ENCODE data around the gene TXNL4B.

The TXNL4B gene

GRCh38 chr16:72093448-72094265 is at the start of gene TXNL4B, which contains the start of gene DHX38:
TSS of gene TXNL4B (minus strand) at chr16:72093620. CDS start at chr16:72090749, 2,871 bp downstream.
TSS of gene DHX38 (plus strand) at chr16:72093847. CDS start at chr16:72096158, 2,311 bp downstream.
- TF ChIP-seq CTCF (IDR thresholded peaks at IDR 0.05; ENCODE audit: insufficient read depth, low read length, poor library complexity, severe bottlenecking), result no peak
- H3K27me3 ChIP-seq (replicated peaks; ENCODE audit: control insufficient read depth, insufficient read depth, low read length), result no peaks in the 10 kb centered on the region
- H3K36me3 ChIP-seq (ENCODE audit: control insufficient read depth, insufficient read depth, low read length), result peaks cover 13% of the 10 kb centered on the region
- DNase-seq (ENCODE audit: extremely low read depth, insufficient read length), result peak; percentile 89
- H3K4me3 ChIP-seq (replicated peaks; ENCODE audit: low read depth, low read length), result peak within 1 kb of the TSS; percentile 93

GRCh38 chr16:72142476-72142875 is 49.1 kb upstream of the TXNL4B start:
- DNase-seq (ENCODE audit: extremely low read depth, insufficient read length), result no peak
- no peak for TF ChIP-seq CTCF (IDR thresholded peaks at IDR 0.05; ENCODE audit: insufficient read depth, low read length, poor library complexity, severe bottlenecking)
- Histone ChIP-seq H3K36me3 (ENCODE audit: control insufficient read depth, insufficient read depth, low read length) (no peaks in the 10 kb centered on the region), H3K27me3 (replicated peaks; ENCODE audit: control insufficient read depth, insufficient read depth, low read length) (no peaks in the 10 kb centered on the region; the same call in 1 of the 2 replicates), H3K4me3 (replicated peaks; ENCODE audit: low read depth, low read length) (no peak overlapping the region)

GRCh38 chr16:72139908-72140307 is 46.5 kb upstream of the TXNL4B start:
- TF ChIP-seq CTCF (IDR thresholded peaks at IDR 0.05; ENCODE audit: insufficient read depth, low read length, poor library complexity, severe bottlenecking), result no peak
- no peak for DNase-seq (ENCODE audit: extremely low read depth, insufficient read length)
- H3K36me3 ChIP-seq (ENCODE audit: control insufficient read depth, insufficient read depth, low read length), result no peaks in the 10 kb centered on the region
- no peaks in the 10 kb centered on the region; the same call in 1 of the 2 replicates for H3K27me3 ChIP-seq (replicated peaks; ENCODE audit: control insufficient read depth, insufficient read depth, low read length)
- no peak overlapping the region for H3K4me3 ChIP-seq (replicated peaks; ENCODE audit: low read depth, low read length)

GRCh38 chr16:72138064-72138572 is 44.7 kb upstream of the TXNL4B start:
- TF ChIP-seq CTCF (IDR thresholded peaks at IDR 0.05; ENCODE audit: insufficient read depth, low read length, poor library complexity, severe bottlenecking), result no peak
- no peaks in the 10 kb centered on the region; the same call in 1 of the 2 replicates for H3K27me3 ChIP-seq (replicated peaks; ENCODE audit: control insufficient read depth, insufficient read depth, low read length)
- H3K4me3 ChIP-seq (replicated peaks; ENCODE audit: low read depth, low read length), result no peak overlapping the region
- DNase-seq (ENCODE audit: extremely low read depth, insufficient read length), result no peak
- H3K36me3 ChIP-seq (ENCODE audit: control insufficient read depth, insufficient read depth, low read length), result no peaks in the 10 kb centered on the region

- no peak for DNase-seq (ENCODE audit: extremely low read depth, insufficient read length)
- Histone ChIP-seq H3K36me3 (ENCODE audit: control insufficient read depth, insufficient read depth, low read length) (no peaks in the 10 kb centered on the region), H3K4me3 (replicated peaks; ENCODE audit: low read depth, low read length) (no peak overlapping the region), H3K27me3 (replicated peaks; ENCODE audit: control insufficient read depth, insufficient read depth, low read length) (no peaks in the 10 kb centered on the region; the same call in 1 of the 2 replicates)
- no peak for TF ChIP-seq CTCF (IDR thresholded peaks at IDR 0.05; ENCODE audit: insufficient read depth, low read length, poor library complexity, severe bottlenecking)
Observed at GRCh38 chr16:72137380-72138063, 44.1 kb upstream of the TXNL4B start.
